Stimulated activated CD4-positive, alpha-beta T cell treated with anti-CD3 and anti-CD28 coated beads, Interleukin-1b, Interleukin-23, amount 100 ng/mL, for 24 hours (primary cell): Measurements from ENCODE around the gene RBM15B.
"Not testable (repeated sequence)": the region's sequence is repeated elsewhere in the genome, so short reads cannot be mapped to it uniquely, and the experiment has no call there.

Experiments
- DNase-seq, 4 experiments: peaks; one replicate each; pipeline ENCODE4 v3.0.0-alpha.2; 2020; ENCODE audit warnings: low read depth in 4 of 4, low spot score in 1 of 4

Gene RBM15B

GRCh38 chr3:51378726-51379125, 12.4 kb upstream of the RBM15B start:
- DNase-seq = no peak

GRCh38 chr3:51379301-51379700, 11.8 kb upstream of the RBM15B start:
- DNase-seq = no peak

DNA sequence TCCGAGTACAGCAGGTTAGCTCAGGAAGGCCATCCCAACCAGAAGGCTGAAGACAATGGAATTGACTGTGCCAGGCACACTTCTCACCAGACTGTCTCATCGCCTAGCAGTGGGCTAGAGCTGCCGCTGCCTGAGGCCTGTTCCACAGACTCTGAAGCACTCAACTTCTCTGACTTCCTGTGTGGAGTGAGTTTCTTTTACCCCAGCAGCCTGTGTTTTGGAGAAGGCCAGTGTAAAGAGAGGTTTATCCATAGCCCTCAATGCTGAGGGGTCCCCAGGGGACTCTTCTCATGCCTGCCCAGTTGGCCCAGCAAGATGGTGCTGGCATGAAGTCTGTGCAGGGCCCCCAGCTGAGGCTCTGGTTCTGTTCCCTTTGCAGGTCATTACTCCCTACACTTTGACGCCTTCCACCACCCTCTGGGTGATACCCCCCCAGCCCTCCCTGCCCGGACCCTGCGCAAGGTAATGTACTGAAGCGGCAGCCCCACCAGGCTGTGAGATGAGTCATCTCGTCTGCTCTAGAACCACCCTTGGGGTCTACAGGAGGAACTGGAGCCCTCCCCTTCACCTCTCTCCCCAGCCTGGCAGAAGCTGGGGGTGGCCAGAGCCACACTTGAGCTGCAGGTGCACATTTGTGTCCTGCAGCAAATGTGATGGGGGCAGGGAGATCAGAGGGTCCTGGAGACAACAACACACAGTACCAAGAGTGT, 11.2 kb upstream of the RBM15B start:
- no peak for DNase-seq

- no peak for DNase-seq
These were observed 10.3 kb upstream of the RBM15B start for GRCh38 chr3:51380601-51381332.

- DNase-seq = no peak
These were observed 9.8 kb upstream of the RBM15B start for GRCh38 chr3:51381333-51381705.

GRCh38 chr3:51382076-51382745, 8.9 kb upstream of the RBM15B start:
- DNase-seq = no peak

- no peak for DNase-seq
These were observed 8.0 kb upstream of the RBM15B start for GRCh38 chr3:51382947-51383578.

GRCh38 chr3:51384055-51384725, 6.9 kb upstream of the RBM15B start:
- DNase-seq = no peak

DNA sequence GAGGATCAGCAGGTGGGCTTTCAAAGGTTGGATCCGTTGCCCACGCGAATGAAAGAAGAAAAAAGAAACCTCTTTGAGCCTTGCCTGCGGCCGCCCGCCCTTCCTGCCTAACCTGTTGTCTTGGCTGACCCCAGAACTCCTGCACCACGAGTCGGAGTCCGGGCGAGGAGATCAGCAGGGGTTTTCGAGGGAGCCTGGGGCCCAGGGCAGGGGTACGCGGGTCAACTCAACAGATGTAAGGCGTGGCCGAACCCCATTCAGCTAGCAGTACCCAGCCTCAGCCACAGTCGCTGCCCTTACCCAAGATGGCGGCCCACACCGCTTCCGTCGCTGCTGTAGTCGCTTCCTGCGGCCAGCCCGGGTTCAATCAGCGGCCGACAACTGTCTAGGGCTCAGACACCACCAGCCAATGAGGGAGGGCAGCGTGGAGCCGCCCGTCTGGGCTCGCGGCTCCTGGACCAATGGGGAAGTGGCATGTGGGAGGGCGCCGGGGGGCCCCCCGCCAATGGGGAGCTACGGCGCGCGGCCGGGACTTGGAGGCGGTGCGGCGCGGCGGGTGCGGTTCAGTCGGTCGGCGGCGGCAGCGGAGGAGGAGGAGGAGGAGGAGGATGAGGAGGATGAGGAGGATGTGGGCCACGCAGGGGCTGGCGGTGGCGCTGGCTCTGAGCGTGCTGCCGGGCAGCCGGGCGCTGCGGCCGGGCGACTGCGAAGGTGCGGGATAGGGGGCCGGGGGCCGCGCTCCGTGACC, 6.2 kb upstream of the RBM15B start, which contains the start of gene MANF:
TSS of gene MANF (plus strand) at position 566 of the 748 bp plus-strand sequence. CDS start at position 618, 52 bp downstream.
- DNase-seq = peak; percentile 84 to 96 (median 91)

- no peak for DNase-seq
These were observed 5.4 kb upstream of the RBM15B start for GRCh38 chr3:51385621-51386091.

DNA sequence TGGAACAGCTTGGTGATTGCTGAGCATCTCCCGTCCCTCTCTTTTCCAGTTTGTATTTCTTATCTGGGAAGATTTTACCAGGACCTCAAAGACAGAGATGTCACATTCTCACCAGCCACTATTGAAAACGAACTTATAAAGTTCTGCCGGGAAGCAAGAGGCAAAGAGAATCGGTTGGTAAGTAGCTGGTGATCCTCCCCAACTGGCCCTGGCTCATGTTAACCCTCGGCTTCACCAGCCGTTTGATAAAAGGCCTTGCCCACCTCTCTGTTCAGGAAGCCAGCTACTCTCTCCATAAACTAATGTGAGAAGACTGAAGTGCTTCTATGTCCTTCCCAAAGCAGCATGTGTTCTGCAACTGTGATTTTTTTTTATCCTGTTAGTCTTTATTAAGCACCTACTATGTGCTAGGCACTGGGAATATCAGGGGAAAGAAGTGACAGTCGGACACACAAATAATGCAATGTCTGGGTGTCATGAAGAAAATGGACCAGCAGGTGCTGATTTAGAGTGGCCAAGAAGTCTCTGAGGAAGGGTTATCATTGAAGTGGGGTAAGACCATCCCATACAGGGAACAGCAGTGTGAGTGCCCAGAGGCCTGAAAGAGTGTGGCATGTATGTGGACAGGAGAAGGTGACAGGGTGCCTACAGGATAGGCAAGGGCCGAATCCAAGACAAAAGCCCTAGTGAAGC, 4.8 kb upstream of the RBM15B start:
- DNase-seq = no peak

DNA sequence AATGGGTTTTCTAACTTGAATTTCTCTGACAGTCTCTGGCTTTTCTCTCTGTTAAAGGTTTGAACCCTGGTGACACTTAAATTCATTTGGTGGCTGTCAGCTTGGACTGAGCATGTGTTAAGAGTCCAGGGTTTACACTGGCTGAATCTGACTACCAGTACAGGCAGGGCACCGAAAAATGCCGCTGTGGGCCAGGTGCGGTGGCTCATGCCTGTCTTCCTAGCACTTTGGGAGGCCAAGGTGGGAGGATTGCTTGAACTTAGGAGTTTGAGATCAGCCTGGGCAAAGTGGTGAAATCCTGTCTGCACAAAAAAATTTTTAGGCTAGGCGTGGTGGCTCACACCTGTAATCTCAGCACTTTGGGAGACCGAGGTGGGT, 4.2 kb upstream of the RBM15B start:
- no peak for DNase-seq

DNA sequence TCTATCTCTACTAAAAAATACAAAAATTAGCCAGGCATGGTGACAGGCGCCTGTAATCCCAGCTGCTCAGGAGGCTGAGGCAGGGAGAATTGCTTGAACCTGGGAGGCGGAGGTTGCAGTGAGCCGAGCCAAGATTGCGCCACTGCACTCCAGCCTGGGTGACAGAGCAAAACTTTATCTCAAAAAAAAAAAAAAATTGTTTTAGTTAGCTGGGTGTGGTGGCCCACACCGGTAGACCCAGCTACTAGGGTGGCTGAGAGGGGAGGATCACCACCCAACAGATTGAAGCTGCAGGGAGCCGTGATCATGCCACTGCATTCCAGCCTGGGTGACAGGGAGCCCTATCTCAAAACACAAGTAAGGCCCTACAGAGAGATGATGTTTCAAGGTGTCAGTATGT, 3.8 kb upstream of the RBM15B start:
- not testable (repeated sequence) for DNase-seq

GRCh38 chr3:51388286-51389029, 2.6 kb upstream of the RBM15B start:
- no peak for DNase-seq

DNA sequence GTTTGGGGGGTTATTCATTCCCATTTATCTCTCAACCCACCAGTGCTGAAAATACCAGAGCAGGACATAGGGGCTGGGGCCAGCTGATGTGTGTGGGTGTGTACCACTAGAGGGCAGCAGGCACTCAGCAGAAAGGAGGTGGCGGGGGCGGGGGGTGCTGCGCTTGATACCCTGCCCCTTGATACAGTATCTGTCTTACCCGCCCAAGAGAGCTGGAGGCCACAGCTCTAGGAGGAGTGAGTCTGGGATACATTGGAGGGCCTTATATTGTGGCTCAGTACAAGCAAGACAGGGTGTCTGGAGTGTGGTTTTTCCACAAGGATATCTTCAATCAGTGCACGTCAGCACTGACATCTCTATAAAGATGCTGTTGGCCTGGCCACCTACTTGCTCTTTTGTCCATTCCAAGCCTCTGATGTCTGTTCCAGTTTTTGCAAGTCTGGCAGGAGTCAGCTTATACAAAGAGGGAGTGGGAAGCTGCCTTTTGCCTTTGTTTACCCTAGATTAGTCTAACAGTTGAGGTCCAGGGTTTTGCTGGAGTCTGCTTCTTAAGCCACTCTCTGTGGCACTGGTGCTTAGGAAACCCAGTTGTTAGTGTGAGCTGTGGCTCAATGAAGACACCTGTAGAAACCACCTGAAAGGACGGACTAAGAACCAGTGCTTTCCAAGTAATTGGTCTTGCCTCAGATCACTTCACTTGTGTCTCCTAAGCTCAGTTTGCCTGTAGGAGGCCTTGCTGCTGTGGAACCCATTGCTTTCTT, 1.5 kb upstream of the RBM15B start:
- DNase-seq = peak in 1 of 4 experiments; percentile 51

GRCh38 chr3:51390246-51391074, 625 bp upstream of the RBM15B start:
- DNase-seq = no peak
